ENCODE data around the gene ZFHX3. TPM values are rescaled to one million over a fixed set of nuclear protein-coding genes. Genes with fewer than 3 reads are reported as not detected.

Gene ZFHX3
- total and polyA plus RNA-seq, 10 of the 15 experiments (the other 5 are each of a cell fraction or from before 2014, with no cell fraction given): 0.68 to 8.6 (median 2.0) TPM

DNA sequence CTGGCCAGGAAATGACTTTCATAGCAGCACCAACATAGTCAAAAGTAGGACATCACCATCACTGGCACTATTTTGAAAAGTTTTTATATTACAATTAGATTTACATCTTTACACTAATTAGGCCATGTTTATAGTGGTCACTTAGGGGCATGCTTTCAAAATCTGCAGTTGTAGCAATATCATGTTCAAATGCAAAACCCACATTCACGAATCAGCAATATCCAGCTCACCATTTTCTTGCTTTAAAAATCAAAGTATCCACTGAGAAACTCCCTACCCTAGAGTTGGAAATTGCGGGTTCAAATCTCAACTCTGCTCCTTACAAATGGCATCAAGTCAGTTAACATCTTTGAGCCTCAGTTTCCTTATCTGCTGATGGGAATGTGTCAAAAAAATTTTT is 237.4 kb downstream of the ZFHX3 start:
- Histone ChIP-seq H3K4me1 (ENCODE audit: control insufficient read depth, insufficient read depth, low read length) (peaks cover 16% of the 10 kb centered on the region; the same call in 1 of the 2 replicates), H3K36me3 (ENCODE audit: control insufficient read depth in 2 of 2, insufficient read depth in 2 of 2, low read length in 1 of 2) (peaks cover 0 to 3% of the 10 kb centered on the region in 2 experiments; a peak in 2 of 4 replicates), H3K4me2 (ENCODE audit: control insufficient read depth, insufficient read depth) (no peak overlapping the region), H3K4me3 (no peak overlapping the region), H3K27ac (ENCODE audit: control insufficient read depth, insufficient read depth) (no peak overlapping the region), H2AFZ (ENCODE audit: control insufficient read depth, low read depth, low read length) (no peak overlapping the region), H3K9me3 (replicated peaks; ENCODE audit: control insufficient read depth, insufficient read depth, low read length) (no peaks in the 10 kb centered on the region), H3K9ac (ENCODE audit: control insufficient read depth, insufficient read depth, low read length) (no peak overlapping the region), H3K27me3 (replicated peaks in 1 of 2; ENCODE audit: control insufficient read depth in 2 of 2, insufficient read depth in 2 of 2, low read length in 1 of 2) (no peaks in the 10 kb centered on the region), H4K20me1 (ENCODE audit: control insufficient read depth, insufficient read depth) (no peaks in the 10 kb centered on the region; the same call in 1 of the 2 replicates), H3K79me2 (ENCODE audit: control insufficient read depth, insufficient read depth, low read length) (no peaks in the 10 kb centered on the region)
- WGBS (ENCODE audit: insufficient coverage, insufficient replicate concordance, low lambda C conversion rate, missing lambda C conversion rate): 81% methylated on average over 2 of the region's 2 CpGs
- FAIRE-seq: no peak
- in situ Hi-C loops (cut with MboI): no loop called here
- no TSS peak for BruUV-seq (replicated peaks)
- ChIA-PET CTCF (no interaction called here), RAD21 (ENCODE audit: unreplicated experiment) (no interaction called here), POLR2A (no interaction called here), SMC1A (ENCODE audit: uncharacterized antibody, unreplicated experiment) (interaction anchor here (1.6 kb wide), 1 partner anchor 22 kb away, joined by 6 read pairs; no protein-coding TSS in a partner anchor)
- intact Hi-C loops (cut with micrococcal nuclease; ENCODE audit: unreplicated experiment): no loop called here
- ATAC-seq: no peak
- DNase-seq (ENCODE audit: low read depth, low spot score): no peak
- TF ChIP-seq, protein P1, sequence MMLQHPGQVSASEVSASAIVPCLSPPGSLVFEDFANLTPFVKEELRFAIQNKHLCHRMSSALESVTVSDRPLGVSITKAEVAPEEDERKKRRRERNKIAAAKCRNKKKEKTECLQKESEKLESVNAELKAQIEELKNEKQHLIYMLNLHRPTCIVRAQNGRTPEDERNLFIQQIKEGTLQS (IDR thresholded peaks at IDR 0.05; ENCODE audit: borderline replicate concordance, extremely low read depth, low read depth, low read length): no peak
- no peak for TF ChIP-seq FOS (IDR thresholded peaks at IDR 0.05; ENCODE audit: borderline replicate concordance, extremely low read depth, insufficient read length)
- TF ChIP-seq, protein P2, sequence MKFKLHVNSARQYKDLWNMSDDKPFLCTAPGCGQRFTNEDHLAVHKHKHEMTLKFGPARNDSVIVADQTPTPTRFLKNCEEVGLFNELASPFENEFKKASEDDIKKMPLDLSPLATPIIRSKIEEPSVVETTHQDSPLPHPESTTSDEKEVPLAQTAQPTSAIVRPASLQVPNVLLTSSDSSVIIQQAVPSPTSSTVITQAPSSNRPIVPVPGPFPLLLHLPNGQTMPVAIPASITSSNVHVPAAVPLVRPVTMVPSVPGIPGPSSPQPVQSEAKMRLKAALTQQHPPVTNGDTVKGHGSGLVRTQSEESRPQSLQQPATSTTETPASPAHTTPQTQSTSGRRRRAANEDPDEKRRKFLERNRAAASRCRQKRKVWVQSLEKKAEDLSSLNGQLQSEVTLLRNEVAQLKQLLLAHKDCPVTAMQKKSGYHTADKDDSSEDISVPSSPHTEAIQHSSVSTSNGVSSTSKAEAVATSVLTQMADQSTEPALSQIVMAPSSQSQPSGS (IDR thresholded peaks at IDR 0.05; ENCODE audit: low read length): no peak
- TF ChIP-seq JUND (IDR thresholded peaks at IDR 0.05; ENCODE audit: low read depth, low read length): no peak
- no peak for TF ChIP-seq PML (IDR thresholded peaks at IDR 0.05; ENCODE audit: low read length)
- TF ChIP-seq GATAD2B (conservative IDR thresholded peaks at IDR 0.05; ENCODE audit: low read depth): no peak
- TF ChIP-seq EP300 (IDR thresholded peaks at IDR 0.05; ENCODE audit: borderline replicate concordance in 1 of 2, control insufficient read depth in 1 of 2, low read depth in 2 of 2, low read length in 2 of 2): no peak
- TF ChIP-seq, protein P3, sequence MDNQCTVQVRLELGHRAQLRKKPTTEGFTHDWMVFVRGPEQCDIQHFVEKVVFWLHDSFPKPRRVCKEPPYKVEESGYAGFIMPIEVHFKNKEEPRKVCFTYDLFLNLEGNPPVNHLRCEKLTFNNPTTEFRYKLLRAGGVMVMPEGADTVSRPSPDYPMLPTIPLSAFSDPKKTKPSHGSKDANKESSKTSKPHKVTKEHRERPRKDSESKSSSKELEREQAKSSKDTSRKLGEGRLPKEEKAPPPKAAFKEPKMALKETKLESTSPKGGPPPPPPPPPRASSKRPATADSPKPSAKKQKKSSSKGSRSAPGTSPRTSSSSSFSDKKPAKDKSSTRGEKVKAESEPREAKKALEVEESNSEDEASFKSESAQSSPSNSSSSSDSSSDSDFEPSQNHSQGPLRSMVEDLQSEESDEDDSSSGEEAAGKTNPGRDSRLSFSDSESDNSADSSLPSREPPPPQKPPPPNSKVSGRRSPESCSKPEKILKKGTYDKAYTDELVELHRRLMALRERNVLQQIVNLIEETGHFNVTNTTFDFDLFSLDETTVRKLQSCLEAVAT (IDR thresholded peaks at IDR 0.05): no peak
- TF ChIP-seq SMAD5 (IDR thresholded peaks at IDR 0.05; ENCODE audit: low read depth): no peak
- TF ChIP-seq TAF1 (IDR thresholded peaks at IDR 0.05; ENCODE audit: borderline replicate concordance, low read depth, low read length): no peak
- no peak for TF ChIP-seq ZSCAN29 (IDR thresholded peaks at IDR 0.05)
- TF ChIP-seq ZBED1 (IDR thresholded peaks at IDR 0.05; ENCODE audit: borderline replicate concordance): no peak
- no peak for TF ChIP-seq ZNF622 (IDR thresholded peaks at IDR 0.05)
- no peak for TF ChIP-seq MTA2 (IDR thresholded peaks at IDR 0.05; ENCODE audit: low read depth)
- TF ChIP-seq BMI1 (IDR thresholded peaks at IDR 0.05; ENCODE audit: borderline replicate concordance): no peak
- TF ChIP-seq ATF7 (IDR thresholded peaks at IDR 0.05; ENCODE audit: low read depth): no peak
- TF ChIP-seq HCFC1 (IDR thresholded peaks at IDR 0.05; ENCODE audit: low read length): no peak
- TF ChIP-seq KAT2A (conservative IDR thresholded peaks at IDR 0.05; ENCODE audit: control insufficient read depth, low read depth, low read length): no peak
- no peak for TF ChIP-seq ESRRA (IDR thresholded peaks at IDR 0.05; ENCODE audit: low read length)
- TF ChIP-seq POLR2A (IDR thresholded peaks at IDR 0.05; ENCODE audit: low read depth, low read length): no peak
